BE2C (cell line): ENCODE data around the gene DPY19L3.
"Not testable (repeated sequence)": the region's sequence is repeated elsewhere in the genome, so short reads cannot be mapped to it uniquely, and the experiment has no call there.

Experiments used
- DNase-seq: peaks from one replicate; pipeline ENCODE4 v3.0.0-alpha.2; 2020
- H3K27me3 ChIP-seq: fragments of 250-450 bp; sonication (Bioruptor Pico); 2 replicates; pipeline ENCODE4 v1.5.1; 2020; ENCODE audit warnings: mild to moderate bottlenecking
- H3K36me3 ChIP-seq: fragments of 250-450 bp; sonication (Bioruptor Pico); 2 replicates; pipeline ENCODE4 v1.5.1; 2020; ENCODE audit warnings: mild to moderate bottlenecking
- H3K4me1 ChIP-seq: fragments of 250-450 bp; sonication (Bioruptor Pico); 2 replicates; pipeline ENCODE4 v1.5.1; 2020
- H3K4me3 ChIP-seq: 2 replicates; pipeline ENCODE4 v1.5.1; 2011; ENCODE audit warnings: low read depth, low read length
- H3K9me3 ChIP-seq: fragments of 250-450 bp; sonication (Bioruptor Pico); 2 replicates; pipeline ENCODE4 v1.5.1; 2020
- TF ChIP-seq, protein P1 (sequence below): IDR thresholded peaks from 2 replicates; pipeline ENCODE4 v1.5.1; 2012; ENCODE audit warnings: mild to moderate bottlenecking, low read depth, low read length

The DPY19L3 gene

DNA sequence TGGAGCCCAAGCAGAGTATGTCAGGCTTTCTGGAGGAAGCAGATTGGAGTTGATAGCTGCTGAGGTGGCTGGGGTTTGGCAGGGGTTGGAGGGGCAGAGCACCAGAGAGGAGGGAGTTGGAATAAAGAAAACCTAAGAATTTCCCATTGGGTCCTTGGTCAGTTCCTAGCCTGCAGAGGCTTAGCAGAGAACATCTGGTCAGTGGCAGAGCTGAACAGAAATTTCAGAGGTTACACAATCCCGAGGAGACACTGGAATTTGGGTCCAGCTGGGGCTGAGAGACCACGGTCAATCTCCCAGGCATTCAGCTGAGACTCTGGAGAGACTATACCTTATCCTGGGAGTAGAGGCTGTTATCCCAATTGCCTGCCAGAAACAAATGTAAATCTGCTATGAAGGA, 84.4 kb downstream of the DPY19L3 start:
- Histone ChIP-seq H3K4me1 (no peaks in the 10 kb centered on the region; the same call in 1 of the 2 replicates), H3K36me3 (peaks cover 2% of the 10 kb centered on the region), H3K4me3 (no peak overlapping the region), H3K9me3 (no peaks in the 10 kb centered on the region), H3K27me3 (no peaks in the 10 kb centered on the region)
- no peak for DNase-seq
- TF ChIP-seq, protein P1, sequence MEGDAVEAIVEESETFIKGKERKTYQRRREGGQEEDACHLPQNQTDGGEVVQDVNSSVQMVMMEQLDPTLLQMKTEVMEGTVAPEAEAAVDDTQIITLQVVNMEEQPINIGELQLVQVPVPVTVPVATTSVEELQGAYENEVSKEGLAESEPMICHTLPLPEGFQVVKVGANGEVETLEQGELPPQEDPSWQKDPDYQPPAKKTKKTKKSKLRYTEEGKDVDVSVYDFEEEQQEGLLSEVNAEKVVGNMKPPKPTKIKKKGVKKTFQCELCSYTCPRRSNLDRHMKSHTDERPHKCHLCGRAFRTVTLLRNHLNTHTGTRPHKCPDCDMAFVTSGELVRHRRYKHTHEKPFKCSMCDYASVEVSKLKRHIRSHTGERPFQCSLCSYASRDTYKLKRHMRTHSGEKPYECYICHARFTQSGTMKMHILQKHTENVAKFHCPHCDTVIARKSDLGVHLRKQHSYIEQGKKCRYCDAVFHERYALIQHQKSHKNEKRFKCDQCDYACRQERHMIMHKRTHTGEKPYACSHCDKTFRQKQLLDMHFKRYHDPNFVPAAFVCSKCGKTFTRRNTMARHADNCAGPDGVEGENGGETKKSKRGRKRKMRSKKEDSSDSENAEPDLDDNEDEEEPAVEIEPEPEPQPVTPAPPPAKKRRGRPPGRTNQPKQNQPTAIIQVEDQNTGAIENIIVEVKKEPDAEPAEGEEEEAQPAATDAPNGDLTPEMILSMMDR: no peak

DNA sequence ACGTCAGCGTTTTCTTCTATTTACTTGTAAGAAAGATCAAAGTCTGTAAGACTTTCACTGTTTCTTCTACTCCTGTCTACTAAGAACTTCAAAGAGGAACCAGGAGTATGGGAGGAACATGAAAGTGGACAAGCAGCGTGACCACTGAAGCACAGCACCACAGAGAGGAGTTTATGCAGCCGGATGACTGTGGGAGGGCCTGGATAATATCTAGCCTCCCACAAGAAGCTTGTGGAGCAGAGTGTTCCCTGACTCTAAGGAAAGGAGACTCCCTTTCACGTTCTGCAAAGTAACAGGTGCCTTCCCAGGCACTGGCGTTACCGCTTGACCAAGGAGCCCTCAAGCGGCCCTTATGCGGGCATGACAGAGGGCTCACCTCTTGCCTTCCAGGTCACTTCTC, 91.8 kb downstream of the DPY19L3 start:
- no peaks in the 10 kb centered on the region for H3K27me3 ChIP-seq
- no peaks in the 10 kb centered on the region for H3K36me3 ChIP-seq
- H3K9me3 ChIP-seq: no peaks in the 10 kb centered on the region
- DNase-seq: no peak
- H3K4me3 ChIP-seq: no peak overlapping the region
- H3K4me1 ChIP-seq: no peaks in the 10 kb centered on the region; the same call in 1 of the 2 replicates
- TF ChIP-seq, protein P1: no peak

GRCh38 chr19:32498648-32499200, 93.2 kb downstream of the DPY19L3 start:
- Histone ChIP-seq H3K36me3 (no peaks in the 10 kb centered on the region), H3K4me3 (no peak overlapping the region), H3K4me1 (no peaks in the 10 kb centered on the region; the same call in 1 of the 2 replicates), H3K27me3 (no peaks in the 10 kb centered on the region), H3K9me3 (no peaks in the 10 kb centered on the region)
- DNase-seq: no peak
- TF ChIP-seq, protein P1: no peak

GRCh38 chr19:32512498-32512897, 106.9 kb downstream of the DPY19L3 start:
- not testable (repeated sequence) for H3K4me3 ChIP-seq, DNase-seq, H3K27me3 ChIP-seq, H3K9me3 ChIP-seq, H3K4me1 ChIP-seq, H3K36me3 ChIP-seq

DNA sequence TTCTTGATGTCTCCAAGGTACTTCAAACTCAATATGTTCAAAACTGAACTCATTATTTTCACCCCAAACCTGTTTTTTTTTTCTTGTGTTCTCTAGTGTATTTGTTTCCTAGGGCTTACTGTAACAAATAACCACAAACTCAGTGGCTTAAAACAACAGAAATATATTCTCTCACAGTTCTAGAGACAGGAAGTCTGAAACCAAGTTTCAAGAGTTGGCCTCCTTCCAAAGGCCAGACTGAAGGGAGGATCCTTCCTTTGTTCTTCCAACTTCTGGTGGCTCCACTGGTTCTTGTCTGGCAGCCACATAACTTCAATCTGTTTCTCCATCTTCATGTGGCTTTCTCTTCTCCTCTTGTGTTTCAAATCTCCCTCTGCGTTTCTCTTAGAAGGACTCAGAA, 113.5 kb downstream of the DPY19L3 start:
- H3K27me3 ChIP-seq: no peaks in the 10 kb centered on the region
- H3K4me1 ChIP-seq: no peaks in the 10 kb centered on the region
- no peaks in the 10 kb centered on the region for H3K9me3 ChIP-seq
- H3K36me3 ChIP-seq: no peaks in the 10 kb centered on the region
- no peak for DNase-seq
- H3K4me3 ChIP-seq: no peak overlapping the region
- TF ChIP-seq, protein P1: no peak

- Histone ChIP-seq H3K4me1 (no peaks in the 10 kb centered on the region), H3K9me3 (no peaks in the 10 kb centered on the region), H3K36me3 (no peaks in the 10 kb centered on the region), H3K27me3 (no peaks in the 10 kb centered on the region), H3K4me3 (no peak overlapping the region)
- TF ChIP-seq, protein P1: no peak
- no peak for DNase-seq
Measured at GRCh38 chr19:32522967-32523366, 117.4 kb downstream of the DPY19L3 start.

DNA sequence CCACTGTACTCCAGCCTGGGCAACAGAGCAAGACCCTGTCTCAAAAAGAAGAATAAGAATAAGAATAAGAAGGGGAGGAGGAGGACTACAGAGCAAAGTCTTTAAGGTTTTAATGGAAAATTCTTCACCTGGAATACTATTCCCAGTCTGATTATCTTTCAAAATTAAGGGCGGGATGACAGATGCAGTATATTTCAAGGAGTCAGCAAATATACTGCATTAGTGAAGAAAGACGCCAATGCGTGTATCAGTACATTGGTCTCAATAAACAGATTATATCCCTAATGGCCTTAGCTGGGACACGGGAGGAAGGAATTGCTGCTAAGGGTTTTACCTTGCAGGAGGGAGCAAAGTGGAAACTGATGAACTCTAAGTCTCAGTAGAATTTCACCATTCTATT, 121.3 kb downstream of the DPY19L3 start:
- no peaks in the 10 kb centered on the region for H3K36me3 ChIP-seq
- H3K4me3 ChIP-seq: no peak overlapping the region
- H3K9me3 ChIP-seq: no peaks in the 10 kb centered on the region
- H3K27me3 ChIP-seq: no peaks in the 10 kb centered on the region
- no peak for DNase-seq
- no peaks in the 10 kb centered on the region for H3K4me1 ChIP-seq
- TF ChIP-seq, protein P1: no peak
